Transverse colon (tissue), 4 donors: ENCODE data around the gene EZR. TPM values are rescaled to one million over a fixed set of nuclear protein-coding genes. Genes with fewer than 3 reads are reported as not detected.

Experiments used
- DNase-seq: peaks from one replicate; pipeline ENCODE4 v3.0.0-alpha.2; 2019
- H3K27ac ChIP-seq, 4 donors: fragments of 200-600 bp; sonication (generic); 2 replicates each; pipeline ENCODE4 v1.5.1; 2016 to 2018; ENCODE audit warnings: inconsistent platforms in 4 of 4
- H3K27me3 ChIP-seq: fragments of 200-600 bp; sonication (generic); 2 replicates; pipeline ENCODE4 v1.5.1; 2017; ENCODE audit warnings: inconsistent platforms
- H3K36me3 ChIP-seq, 4 donors: fragments of 200-600 bp; sonication (generic); 2 replicates each; pipeline ENCODE4 v1.5.1; 2017 to 2019; ENCODE audit warnings: inconsistent platforms in 4 of 4
- H3K4me1 ChIP-seq, 4 donors: fragments of 200-600 bp; sonication (generic); 2 replicates each; pipeline ENCODE4 v1.5.1; 2017 to 2020; ENCODE audit warnings: inconsistent platforms in 4 of 4
- H3K4me3 ChIP-seq, 4 donors: fragments of 200-600 bp; sonication (generic); 1 replicate in 1 of 4; 2 replicates in 3 of 4; pipeline versions ENCODE4 v1.5.1 to v1.6.1; 2017 to 2019; ENCODE audit warnings: inconsistent platforms in 4 of 4
- H3K9me3 ChIP-seq, 2 donors: fragments of 200-600 bp; sonication (generic); 2 replicates each; pipeline ENCODE4 v1.5.1; 2017 to 2019; ENCODE audit warnings: inconsistent platforms in 2 of 2
- EP300 ChIP-seq: sonication (generic); formaldehyde crosslinking; IDR thresholded peaks from one replicate; pipeline ENCODE4 v1.6.1; 2017; ENCODE audit warnings: antibody characterized with exemption, low read depth
- POLR2A ChIP-seq: fragments of 450-650 bp; IDR thresholded peaks from one replicate; pipeline ENCODE4 v1.6.1; 2016; ENCODE audit warnings: antibody characterized with exemption, mild to moderate bottlenecking, moderate library complexity
- POLR2AphosphoS5 ChIP-seq, 3 donors: sonication (generic); formaldehyde crosslinking; IDR thresholded peaks; one replicate each; pipeline ENCODE4 v1.6.1; 2016; ENCODE audit warnings: antibody characterized with exemption in 3 of 3
- WGBS, 2 donors: methylation state at CpG; one replicate each; pipeline ENCODE4 v1.1.5; 2018; ENCODE audit warnings: low coverage in 1 of 2; 5-methylcytosine and 5-hydroxymethylcytosine counted together
- in situ Hi-C, 4 donors: fragments of 200-750 bp; cut with MboI; loops; one replicate each; pipeline versions ENCODE4 v1.15.0 to v1.15.1; 2017; ENCODE audit warnings: low sequenced_read_pairs in 3 of 4, low pct_ligation_motif_present in 1 of 4, low pct_unique_long_range_greater_than_20kb in 1 of 4
- intact Hi-C: fragments of 100-400 bp; cut with DNase I; formaldehyde crosslinking; loops from one replicate; pipeline ENCODE4 v1.15.1; 2023; ENCODE audit warnings: low total_unique reads
- total RNA-seq, 4 donors: library from RNA; depleted of rRNA; stranded (reverse); fragments of >200 nt; gene quantifications; one replicate each; pipeline ENCODE4 v1.1.0, GENCODE V29; 2016
- TF ChIP-seq, protein P1 (sequence below), 5 experiments: fragments of 200-600 bp in 3 of 5; fragments of 450-650 bp in 2 of 5; sonication (generic) in 3 of 5; IDR thresholded peaks; 1 replicate in 2 of 5; 2 replicates in 3 of 5; pipeline ENCODE4 v1.5.1; 2016 to 2017; ENCODE audit warnings: antibody characterized with exemption in 5 of 5, inconsistent platforms in 3 of 5, mild to moderate bottlenecking in 2 of 5, moderate library complexity in 1 of 5

The EZR gene
- total RNA-seq, 4 donors from 2014 or later = 149 to 430 (median 319) TPM

DNA sequence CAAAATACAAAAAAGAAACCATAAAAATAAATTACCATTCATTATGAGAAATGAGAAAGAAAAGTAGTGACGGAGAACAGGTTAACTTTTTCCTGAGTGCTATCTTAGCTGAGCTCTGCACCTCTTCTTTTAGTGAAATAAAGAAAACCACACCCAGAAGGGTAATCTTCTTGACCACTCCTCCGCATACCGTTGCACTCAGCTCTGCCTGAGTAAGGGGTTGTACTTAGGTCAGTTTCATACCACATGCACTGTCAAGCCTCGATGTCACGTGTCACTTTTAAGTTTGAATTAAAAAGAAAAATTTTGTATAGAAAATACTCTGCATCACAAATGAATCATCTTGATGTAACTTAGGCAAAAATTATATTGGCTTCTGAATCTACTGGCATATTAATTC lies 2.8 kb downstream of the EZR start:
- TF ChIP-seq POLR2AphosphoS5 (IDR thresholded peaks at IDR 0.05) = no peak
- peak; percentile 36 for TF ChIP-seq POLR2A
- TF ChIP-seq, protein P1, sequence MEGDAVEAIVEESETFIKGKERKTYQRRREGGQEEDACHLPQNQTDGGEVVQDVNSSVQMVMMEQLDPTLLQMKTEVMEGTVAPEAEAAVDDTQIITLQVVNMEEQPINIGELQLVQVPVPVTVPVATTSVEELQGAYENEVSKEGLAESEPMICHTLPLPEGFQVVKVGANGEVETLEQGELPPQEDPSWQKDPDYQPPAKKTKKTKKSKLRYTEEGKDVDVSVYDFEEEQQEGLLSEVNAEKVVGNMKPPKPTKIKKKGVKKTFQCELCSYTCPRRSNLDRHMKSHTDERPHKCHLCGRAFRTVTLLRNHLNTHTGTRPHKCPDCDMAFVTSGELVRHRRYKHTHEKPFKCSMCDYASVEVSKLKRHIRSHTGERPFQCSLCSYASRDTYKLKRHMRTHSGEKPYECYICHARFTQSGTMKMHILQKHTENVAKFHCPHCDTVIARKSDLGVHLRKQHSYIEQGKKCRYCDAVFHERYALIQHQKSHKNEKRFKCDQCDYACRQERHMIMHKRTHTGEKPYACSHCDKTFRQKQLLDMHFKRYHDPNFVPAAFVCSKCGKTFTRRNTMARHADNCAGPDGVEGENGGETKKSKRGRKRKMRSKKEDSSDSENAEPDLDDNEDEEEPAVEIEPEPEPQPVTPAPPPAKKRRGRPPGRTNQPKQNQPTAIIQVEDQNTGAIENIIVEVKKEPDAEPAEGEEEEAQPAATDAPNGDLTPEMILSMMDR (IDR thresholded peaks at IDR 0.05) = no peak
- TF ChIP-seq EP300 = no peak
- DNase-seq = no peak
- intact Hi-C loops = loop anchor here (5.0 kb wide), 1 partner anchor 56 kb away; no protein-coding TSS in a partner anchor
- H3K4me3 ChIP-seq = peak overlapping the region in 3 of 4 donors; percentile 92 to 99 (median 97)
- peaks cover 21 to 66% (median 39%) of the 10 kb centered on the region in 4 donors for H3K4me1 ChIP-seq
- no peaks in the 10 kb centered on the region for H3K27me3 ChIP-seq
- H3K36me3 ChIP-seq = no peaks in the 10 kb centered on the region
- WGBS, 2 donors = 28 to 49% methylated on average over 5 of the region's 5 CpGs
- H3K9me3 ChIP-seq = no peaks in the 10 kb centered on the region
- in situ Hi-C loops = loop anchor here in 1 of 4 donors (10.0 kb wide), 1 partner anchor 48 kb away; no protein-coding TSS in a partner anchor
- H3K27ac ChIP-seq = peak overlapping the region; percentile 96 to 100 (median 99)

DNA sequence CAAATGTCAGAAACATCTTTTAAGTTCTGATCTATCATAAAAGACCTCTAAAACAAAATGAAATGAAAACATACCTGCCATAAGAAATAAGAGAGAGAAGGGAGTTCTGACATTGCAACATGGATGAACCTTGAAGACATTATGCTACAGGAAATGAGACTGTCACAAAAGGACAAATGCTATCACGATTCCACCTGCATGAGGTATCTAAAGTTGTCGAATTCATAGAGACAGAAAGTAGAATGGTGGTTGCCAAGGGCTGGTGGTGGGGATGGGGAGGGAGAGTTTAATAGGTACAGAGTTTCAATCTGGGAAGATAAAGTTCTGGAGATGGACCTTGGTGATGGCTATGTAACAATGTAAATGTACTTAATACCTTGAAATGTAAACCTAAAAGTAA lies 3.3 kb downstream of the EZR start:
- Histone ChIP-seq H3K9me3 (no peaks in the 10 kb centered on the region), H3K36me3 (no peaks in the 10 kb centered on the region), H3K4me1 (peaks cover 21 to 68% (median 41%) of the 10 kb centered on the region in 4 donors), H3K27me3 (no peaks in the 10 kb centered on the region), H3K27ac (peak overlapping the region; percentile 96 to 100 (median 99)), H3K4me3 (peak overlapping the region in 3 of 4 donors; percentile 92 to 99 (median 97))
- WGBS, 2 donors = 35 to 46% methylated on average over 2 of the region's 2 CpGs
- no peak for DNase-seq
- in situ Hi-C loops (loop anchor here in 1 of 4 donors (10.0 kb wide), 1 partner anchor 49 kb away; no protein-coding TSS in a partner anchor), intact Hi-C loops (loop anchor here (5.0 kb wide), 1 partner anchor 56 kb away; no protein-coding TSS in a partner anchor)
- TF ChIP-seq, protein P1 (IDR thresholded peaks at IDR 0.05) = no peak
- TF ChIP-seq EP300 (no peak), POLR2AphosphoS5 (IDR thresholded peaks at IDR 0.05) (no peak), POLR2A (no peak)

DNA sequence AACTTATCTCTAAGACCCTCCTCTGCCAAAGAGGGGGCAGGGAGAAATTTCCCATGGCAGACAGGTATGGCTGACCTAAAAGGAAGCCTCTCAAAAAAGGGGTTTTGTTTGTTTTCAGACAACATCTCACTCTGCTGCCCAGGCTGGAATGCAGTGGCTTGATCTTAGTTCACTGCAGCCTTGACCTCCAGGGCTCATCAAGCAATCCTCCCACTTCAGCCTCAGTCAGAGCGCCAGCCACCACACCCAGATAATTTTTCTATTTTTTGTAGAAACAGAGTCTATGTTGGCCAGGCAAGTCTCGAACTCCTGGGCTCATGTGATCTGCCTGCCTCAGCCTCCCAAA lies 3.8 kb downstream of the EZR start:
- Histone ChIP-seq H3K27me3 (no peaks in the 10 kb centered on the region), H3K4me3 (peak overlapping the region in 2 of 4 donors; percentile 92 to 99), H3K36me3 (no peaks in the 10 kb centered on the region), H3K4me1 (peaks cover 22 to 74% (median 46%) of the 10 kb centered on the region in 4 donors), H3K9me3 (no peaks in the 10 kb centered on the region), H3K27ac (peak overlapping the region; percentile 96 to 100 (median 99))
- 40 to 51% methylated on average over 2 of the region's 2 CpGs for WGBS, 2 donors
- DNase-seq = no peak
- TF ChIP-seq POLR2A (no peak), POLR2AphosphoS5 (IDR thresholded peaks at IDR 0.05) (peak in 1 of 3 donors; percentile 9), EP300 (no peak)
- intact Hi-C loops (loop anchor here (5.0 kb wide), 1 partner anchor 57 kb away; no protein-coding TSS in a partner anchor), in situ Hi-C loops (loop anchor here in 1 of 4 donors (10.0 kb wide), 1 partner anchor 49 kb away; no protein-coding TSS in a partner anchor)

DNA sequence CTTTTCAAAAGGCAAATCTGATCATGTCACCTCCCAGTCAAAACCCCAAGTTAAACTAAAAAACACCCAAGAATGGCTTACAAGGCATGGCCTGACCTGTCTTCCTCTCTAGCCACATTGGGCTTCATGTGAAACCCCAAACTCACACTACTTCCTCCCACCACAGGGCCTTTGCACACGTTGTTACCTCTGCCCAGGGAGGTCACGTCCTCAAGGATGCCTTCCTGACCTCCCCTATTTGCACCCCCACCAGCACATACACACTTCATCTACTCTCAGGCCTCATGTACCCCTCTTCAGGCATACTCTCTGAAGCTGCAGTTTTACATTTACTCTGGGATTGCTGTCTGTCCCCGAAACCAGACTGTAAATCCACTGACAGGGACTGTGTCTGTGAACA lies 6.1 kb downstream of the EZR start:
- H3K4me1 ChIP-seq = peaks cover 36 to 91% (median 63%) of the 10 kb centered on the region in 4 donors
- H3K27ac ChIP-seq = peak overlapping the region in 3 of 4 donors; percentile 96 to 100 (median 99)
- H3K27me3 ChIP-seq = no peaks in the 10 kb centered on the region
- no peak overlapping the region for H3K4me3 ChIP-seq
- no peak for DNase-seq
- 63% methylated on average over 3 of the region's 3 CpGs; no CpG with 5 or more reads in 1 of the 2 donors for WGBS, 2 donors
- no peaks in the 10 kb centered on the region for H3K9me3 ChIP-seq
- intact Hi-C loops (no loop called here), in situ Hi-C loops (loop anchor here in 1 of 4 donors (10.0 kb wide), 1 partner anchor 52 kb away; no protein-coding TSS in a partner anchor)
- TF ChIP-seq POLR2A (no peak), EP300 (no peak), POLR2AphosphoS5 (IDR thresholded peaks at IDR 0.05) (peak in 2 of 3 donors; percentile 29 to 53)
- TF ChIP-seq, protein P1 (IDR thresholded peaks at IDR 0.05) = no peak
- no peaks in the 10 kb centered on the region for H3K36me3 ChIP-seq
